HG03039 (cell line): ENCODE results near the gene STX19.
"Not testable (repeated sequence)": the region's sequence is repeated elsewhere in the genome, so short reads cannot be mapped to it uniquely, and the experiment has no call there.

Source experiments
- ATAC-seq: cut with Tn5 transposase; IDR thresholded peaks from one replicate; pipeline ENCODE4 v1.9.1; 2021; ENCODE audit warnings: mild to moderate bottlenecking, moderate library complexity; ENCODE audit not compliant: unreplicated experiment

The STX19 gene

DNA sequence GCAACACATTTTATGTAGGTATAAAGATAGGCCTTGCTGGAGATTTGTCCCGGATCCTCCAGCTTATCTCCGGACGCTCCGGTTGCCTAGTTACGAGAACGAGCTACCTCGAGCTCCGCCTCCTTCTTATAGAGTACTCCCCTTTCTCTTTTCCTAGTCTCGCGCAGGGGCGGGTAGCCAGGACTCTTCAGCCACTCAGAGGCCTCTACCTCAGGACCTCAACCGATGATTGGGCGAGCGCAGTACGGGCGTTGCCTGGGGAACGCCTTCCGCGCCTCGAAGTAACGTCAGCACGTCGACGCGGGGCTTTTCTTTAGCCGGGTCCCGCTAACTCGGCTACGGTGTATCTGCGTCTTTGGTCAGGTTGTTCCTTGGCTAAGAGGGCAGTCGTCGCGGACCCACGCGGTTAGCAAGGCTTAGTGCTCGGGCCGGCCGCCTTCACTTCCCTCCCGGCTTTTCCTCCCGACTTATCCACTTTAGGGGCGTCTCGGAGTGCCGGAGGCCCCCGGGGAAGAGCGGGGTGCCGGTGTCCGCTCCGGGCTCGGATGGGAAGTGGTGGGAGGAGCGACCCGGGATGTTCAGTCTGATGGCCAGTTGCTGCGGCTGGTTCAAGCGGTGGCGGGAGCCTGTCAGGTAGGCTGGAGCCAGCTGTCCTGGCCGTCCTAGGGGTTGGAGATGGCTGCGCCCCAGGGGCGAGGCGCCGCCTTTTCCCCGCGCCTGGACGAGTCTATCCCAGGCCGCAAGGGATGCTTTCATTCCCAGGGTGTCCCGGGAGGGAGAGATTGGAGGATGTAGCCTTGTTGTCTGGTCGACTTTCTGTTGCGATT is 48.3 kb downstream of the STX19 start, which contains the start of gene ARL13B:
ARL13B (plus strand) TSS at position 306 of the 827 bp plus-strand sequence; CDS start at position 575, 269 bp downstream.
- ATAC-seq, result peak; percentile 100

GRCh38 chr3:93973131-93974126 is 55.0 kb downstream of the STX19 start, which contains the start of gene PROS1:
PROS1 (minus strand) TSS chr3:93973896; CDS start chr3:93973749, 147 bp downstream.
- peak; percentile 86 for ATAC-seq

DNA sequence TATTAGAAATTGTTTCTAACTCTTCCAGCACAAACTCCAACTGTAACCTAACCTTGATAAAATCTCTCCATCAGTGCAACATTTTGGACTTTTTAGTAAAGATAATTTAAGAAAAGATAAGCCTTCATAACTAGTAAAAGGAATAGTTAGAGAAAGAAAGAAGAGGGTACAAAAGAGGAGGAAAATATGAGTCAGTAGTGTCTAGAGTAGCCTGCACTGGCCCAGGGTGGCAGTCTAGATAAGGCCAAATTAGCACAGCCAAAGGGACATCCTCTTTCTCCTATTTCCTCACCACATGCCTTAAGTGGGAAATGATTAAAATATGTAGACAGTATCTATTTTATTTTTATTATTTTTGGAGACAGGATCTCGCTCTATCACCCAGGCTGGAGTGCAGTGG is 58.4 kb downstream of the STX19 start:
- ATAC-seq, result no peak

DNA sequence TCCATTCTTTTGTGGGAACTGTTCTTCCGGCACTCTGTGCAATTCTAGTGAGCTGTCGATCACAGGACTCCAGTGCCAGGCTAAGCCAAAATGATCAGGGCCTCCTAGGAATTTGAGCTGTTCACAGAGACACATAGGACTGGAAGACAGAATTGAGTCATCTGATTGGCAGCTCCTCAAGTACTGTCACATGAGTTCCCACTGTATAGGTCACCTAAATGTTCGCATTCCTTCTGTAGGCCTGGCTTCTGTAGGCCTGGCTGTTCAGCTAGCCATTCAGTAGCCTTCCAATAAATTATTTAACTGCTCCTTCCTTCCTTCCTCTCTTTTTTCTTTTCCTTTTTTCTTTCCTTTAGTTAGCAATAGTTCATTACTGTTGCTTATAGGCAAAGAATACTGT is 59.0 kb downstream of the STX19 start:
- no peak for ATAC-seq

DNA sequence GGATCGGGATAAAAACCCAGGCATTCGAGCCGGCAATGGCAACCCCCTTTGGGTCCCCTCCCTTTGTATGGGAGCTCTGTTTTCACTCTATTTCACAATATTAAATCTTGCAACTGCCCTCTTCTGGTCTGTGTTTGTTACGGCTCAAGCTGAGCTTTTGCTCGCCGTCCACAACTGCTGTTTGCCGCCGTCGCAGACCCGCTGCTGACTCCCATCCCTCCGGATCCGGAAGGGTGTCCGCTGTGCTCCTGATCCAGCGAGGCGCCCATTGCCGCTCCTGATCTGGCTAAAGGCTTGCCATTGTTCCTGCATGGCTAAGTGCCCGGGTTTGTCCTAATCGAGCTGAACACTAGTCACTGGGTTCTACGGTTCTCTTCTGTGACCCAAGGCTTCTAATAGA is 63.3 kb downstream of the STX19 start:
- ATAC-seq, result not testable (repeated sequence)
